ENCODE results near the gene SLC7A10. TPM values are rescaled to one million over a fixed set of nuclear protein-coding genes. Genes with fewer than 3 reads are reported as not detected.

Gene SLC7A10
- total RNA-seq, 1 experiment from 2014 or later = 2.9 TPM

GRCh38 chr19:33207040-33207620 is 18.5 kb downstream of the SLC7A10 start:
- H3K18ac ChIP-seq (ENCODE audit: insufficient read length, low read depth, low read length) = no peak overlapping the region
- Mint-ChIP-seq H3K27me3 (ENCODE audit: low read depth) (no peaks in the 10 kb centered on the region; the same call in 1 of the 2 replicates), H3K36me3 (ENCODE audit: insufficient read depth in 1 of 3, low read depth in 3 of 3) (peaks cover 0 to 10% (median 8%) of the 10 kb centered on the region in 3 experiments; a peak in 6 of 7 replicates), H3K4me1 (no peaks in the 10 kb centered on the region), H3K4me3 (no peak overlapping the region), H3K27ac (no peak overlapping the region), H3K9me3 (no peaks in the 10 kb centered on the region)
- H2BK20ac ChIP-seq (ENCODE audit: low read depth, low read length, poor library complexity, severe bottlenecking) = no peak overlapping the region
- no CpG with 5 or more reads among the region's 38 CpGs for WGBS (ENCODE audit: extremely low coverage, insufficient read length, low lambda C conversion rate)
- H3K4me2 ChIP-seq (ENCODE audit: insufficient read depth, insufficient read length, low read length) = no peak overlapping the region
- no peak overlapping the region for H4K91ac ChIP-seq (ENCODE audit: insufficient read length, low read depth, low read length)
- H2AK5ac ChIP-seq (ENCODE audit: insufficient read length, low read length) = no peak overlapping the region
- H3K56ac ChIP-seq (ENCODE audit: insufficient read length, low read depth, low read length) = no peak overlapping the region
- H3K4ac ChIP-seq (ENCODE audit: low read depth, low read length) = no peak overlapping the region
- no peak overlapping the region for H2BK5ac ChIP-seq (ENCODE audit: insufficient read length, low read length)
- no peak overlapping the region for H3K14ac ChIP-seq (ENCODE audit: insufficient read depth, low read length)
- no peak overlapping the region for H4K5ac ChIP-seq (ENCODE audit: insufficient read length, low read depth, low read length)
- no peaks in the 10 kb centered on the region for H3K27me3 ChIP-seq (ENCODE audit: insufficient read depth, low read length)
- H2BK120ac ChIP-seq (ENCODE audit: low read depth, low read length, poor library complexity, severe bottlenecking) = no peak overlapping the region
- no peaks in the 10 kb centered on the region for H3K9me3 ChIP-seq (ENCODE audit: control insufficient read depth, low read depth, low read length)
- no peak for DNase-seq
- no peaks in the 10 kb centered on the region for H3K79me1 ChIP-seq (ENCODE audit: insufficient read depth, low read depth, low read length, poor library complexity, severe bottlenecking)
- no peak overlapping the region for H2BK15ac ChIP-seq (ENCODE audit: low read depth, low read length)
- no peaks in the 10 kb centered on the region for H3K4me1 ChIP-seq (ENCODE audit: insufficient read depth, low read length)
- H4K20me1 ChIP-seq (ENCODE audit: control insufficient read depth, insufficient read depth, insufficient read length) = no peaks in the 10 kb centered on the region
- no peaks in the 10 kb centered on the region for H3K23me2 ChIP-seq (ENCODE audit: insufficient read length, low read depth, low read length, poor library complexity, severe bottlenecking)
- H3K9ac ChIP-seq (ENCODE audit: extremely low read depth, insufficient read length, low read length) = no peak overlapping the region
- H3T11ph ChIP-seq (ENCODE audit: low read length) = no peak overlapping the region
- H3K79me2 ChIP-seq (ENCODE audit: insufficient read depth, low read length) = no peaks in the 10 kb centered on the region
- H2BK12ac ChIP-seq (ENCODE audit: insufficient read length, low read depth, low read length) = no peak overlapping the region
- TF ChIP-seq CTCF (conservative IDR thresholded peaks at IDR 0.05) = no peak
- H2AFZ ChIP-seq (ENCODE audit: low read length) = no peak overlapping the region
- H4K8ac ChIP-seq (replicated peaks; ENCODE audit: insufficient read length, low read depth, low read length) = no peak overlapping the region
- H3K27ac ChIP-seq (ENCODE audit: insufficient read length, low read depth, low read length) = no peak overlapping the region
- no peak overlapping the region for H3K23ac ChIP-seq (ENCODE audit: insufficient read length, low read depth, low read length)
